ENCODE data around the gene FAM53A.

FAM53A gene

GRCh38 chr4:1639299-1639868 is 44.7 kb downstream of the FAM53A start:
- DNase-seq (ENCODE audit: low read depth in 3 of 3), result no peak

GRCh38 chr4:1638873-1639272 is 45.2 kb downstream of the FAM53A start:
- no peak for DNase-seq (ENCODE audit: low read depth in 3 of 3)

GRCh38 chr4:1638272-1638598 is 45.9 kb downstream of the FAM53A start:
- no peak for DNase-seq (ENCODE audit: low read depth in 3 of 3)

GRCh38 chr4:1637580-1638271 is 46.4 kb downstream of the FAM53A start:
- no peak for DNase-seq (ENCODE audit: low read depth in 3 of 3)

- no peak for DNase-seq (ENCODE audit: low read depth in 3 of 3)
Observed at GRCh38 chr4:1636490-1637211, 47.5 kb downstream of the FAM53A start.

GRCh38 chr4:1635464-1635863 is 48.6 kb downstream of the FAM53A start:
- no peak for DNase-seq (ENCODE audit: low read depth in 3 of 3)

GRCh38 chr4:1633993-1634392 is 50.1 kb downstream of the FAM53A start:
- no peak for DNase-seq (ENCODE audit: low read depth in 3 of 3)

- DNase-seq (ENCODE audit: low read depth in 3 of 3), result no peak
Observed at GRCh38 chr4:1632109-1633104, 51.7 kb downstream of the FAM53A start.

- no peak for DNase-seq (ENCODE audit: low read depth in 3 of 3)
Observed at GRCh38 chr4:1631136-1631535, 53.0 kb downstream of the FAM53A start.

- DNase-seq (ENCODE audit: low read depth in 3 of 3), result no peak
Observed at GRCh38 chr4:1630266-1630665, 53.8 kb downstream of the FAM53A start.

GRCh38 chr4:1629699-1630083 is 54.4 kb downstream of the FAM53A start:
- DNase-seq (ENCODE audit: low read depth in 3 of 3), result no peak

- DNase-seq (ENCODE audit: low read depth in 3 of 3), result peak; percentile 36 to 53 (median 53)
Observed at GRCh38 chr4:1628892-1629698, 55.0 kb downstream of the FAM53A start.

- DNase-seq (ENCODE audit: low read depth in 3 of 3), result no peak
Observed at GRCh38 chr4:1627417-1628313, 56.4 kb downstream of the FAM53A start.

GRCh38 chr4:1626941-1627340 is 57.2 kb downstream of the FAM53A start:
- DNase-seq (ENCODE audit: low read depth in 3 of 3), result no peak

- DNase-seq (ENCODE audit: low read depth in 3 of 3), result no peak
Observed at GRCh38 chr4:1626151-1626550, 58.0 kb downstream of the FAM53A start.

- DNase-seq (ENCODE audit: low read depth in 3 of 3), result no peak
Observed at GRCh38 chr4:1625600-1626138, 58.4 kb downstream of the FAM53A start.

GRCh38 chr4:1624519-1624910 is 59.6 kb downstream of the FAM53A start:
- no peak for DNase-seq (ENCODE audit: low read depth in 3 of 3)

- DNase-seq (ENCODE audit: low read depth in 3 of 3), result no peak
Observed at GRCh38 chr4:1623821-1624518, 60.1 kb downstream of the FAM53A start.

GRCh38 chr4:1623400-1623799 is 60.7 kb downstream of the FAM53A start:
- DNase-seq (ENCODE audit: low read depth in 3 of 3), result no peak
